Kidney capillary endothelial cell (primary cell): ENCODE measurements around the gene GPR132.
"Not testable (repeated sequence)": the region's sequence is repeated elsewhere in the genome, so short reads cannot be mapped to it uniquely, and the experiment has no call there.

Source experiments
- DNase-seq: peaks from one replicate; pipeline ENCODE4 v3.0.0-alpha.2; 2018; ENCODE audit warnings: low spot score

GPR132 gene

DNA sequence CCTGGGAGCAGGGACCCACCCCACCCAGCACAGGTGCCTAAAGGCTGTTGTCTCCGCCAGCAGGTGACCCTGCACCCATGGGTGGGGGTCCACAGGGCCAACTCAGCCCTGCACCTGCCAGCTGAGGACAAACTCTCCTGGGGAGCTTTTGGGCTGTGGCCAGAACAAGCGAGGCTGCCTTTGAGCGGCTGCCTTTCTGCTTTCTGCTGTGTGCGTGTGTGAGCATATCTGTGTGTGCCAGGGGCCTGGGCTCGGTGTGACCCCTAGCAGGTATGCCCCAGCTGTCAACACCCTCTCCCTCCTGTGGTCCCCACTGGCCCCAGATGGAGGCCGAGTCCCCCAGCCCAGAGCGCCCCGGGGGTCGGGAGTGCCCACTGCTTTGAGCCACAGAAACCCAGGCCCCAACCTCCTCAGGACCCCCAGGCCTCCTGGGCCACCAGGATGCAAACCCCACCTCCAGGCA is 25.9 kb upstream of the GPR132 start:
- DNase-seq: no peak

DNA sequence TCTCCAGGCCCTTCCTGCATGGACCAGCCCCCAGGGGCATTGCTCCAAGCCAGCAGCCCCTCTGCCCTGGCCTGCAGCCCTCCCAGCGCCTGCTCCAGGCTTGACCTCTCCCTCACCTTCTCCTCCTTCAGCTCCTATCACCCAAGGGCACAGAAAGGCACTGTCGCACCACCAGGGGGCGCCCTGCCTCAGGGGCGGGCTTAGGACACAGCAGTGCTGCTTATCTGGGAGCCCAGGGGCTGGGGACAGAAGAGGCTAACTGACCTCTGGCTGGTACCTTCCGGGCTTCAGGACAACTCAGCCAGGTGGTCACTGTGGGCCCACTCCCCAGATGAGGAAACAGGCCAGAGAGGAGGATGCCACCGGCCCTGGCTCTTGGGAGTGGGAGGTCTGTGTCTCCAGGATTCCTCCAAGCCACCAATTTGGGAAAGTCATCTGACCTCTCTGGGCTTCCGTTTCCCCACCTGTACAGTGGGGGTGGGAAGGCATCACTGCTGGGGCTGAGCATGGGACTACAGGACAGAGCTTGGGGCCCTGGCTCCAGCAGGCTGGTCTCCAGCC is 25.3 kb upstream of the GPR132 start:
- DNase-seq: peak; percentile 81

DNA sequence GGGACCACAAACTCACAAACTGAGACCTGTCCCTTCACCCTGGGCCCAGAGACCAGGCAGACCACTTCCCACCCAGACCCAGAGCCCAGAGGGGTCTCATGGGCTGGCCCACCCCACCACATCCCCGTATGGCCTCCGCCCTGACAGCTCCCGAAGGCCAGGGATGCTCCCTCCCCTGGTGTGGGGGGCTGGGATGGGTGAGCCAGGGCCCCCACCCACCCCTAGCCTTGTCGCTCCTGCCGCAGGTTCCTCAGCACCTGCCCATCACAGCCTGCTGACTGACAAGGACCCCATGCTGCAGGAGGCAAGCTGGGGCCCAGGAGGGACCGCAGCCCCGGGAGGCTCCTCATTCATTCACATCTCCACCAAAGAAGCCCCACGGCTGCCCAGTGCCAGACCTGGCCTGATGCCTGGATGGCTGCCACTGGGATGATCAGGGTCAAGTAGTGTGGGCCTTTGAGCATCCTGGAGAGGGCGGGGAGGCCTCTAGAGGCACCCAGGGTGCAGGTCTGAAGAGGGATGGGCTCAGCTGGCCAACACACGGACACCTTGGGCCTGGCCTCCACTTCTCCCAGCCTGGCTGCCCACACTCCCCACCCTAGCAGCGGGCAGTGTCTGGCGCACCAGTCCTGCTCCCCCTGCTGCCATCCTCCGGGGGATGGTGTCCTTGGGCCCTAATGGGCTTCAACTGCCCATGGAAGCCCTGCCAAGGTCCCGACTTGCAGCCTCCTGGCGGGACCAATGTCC is 24.7 kb upstream of the GPR132 start:
- no peak for DNase-seq

DNA sequence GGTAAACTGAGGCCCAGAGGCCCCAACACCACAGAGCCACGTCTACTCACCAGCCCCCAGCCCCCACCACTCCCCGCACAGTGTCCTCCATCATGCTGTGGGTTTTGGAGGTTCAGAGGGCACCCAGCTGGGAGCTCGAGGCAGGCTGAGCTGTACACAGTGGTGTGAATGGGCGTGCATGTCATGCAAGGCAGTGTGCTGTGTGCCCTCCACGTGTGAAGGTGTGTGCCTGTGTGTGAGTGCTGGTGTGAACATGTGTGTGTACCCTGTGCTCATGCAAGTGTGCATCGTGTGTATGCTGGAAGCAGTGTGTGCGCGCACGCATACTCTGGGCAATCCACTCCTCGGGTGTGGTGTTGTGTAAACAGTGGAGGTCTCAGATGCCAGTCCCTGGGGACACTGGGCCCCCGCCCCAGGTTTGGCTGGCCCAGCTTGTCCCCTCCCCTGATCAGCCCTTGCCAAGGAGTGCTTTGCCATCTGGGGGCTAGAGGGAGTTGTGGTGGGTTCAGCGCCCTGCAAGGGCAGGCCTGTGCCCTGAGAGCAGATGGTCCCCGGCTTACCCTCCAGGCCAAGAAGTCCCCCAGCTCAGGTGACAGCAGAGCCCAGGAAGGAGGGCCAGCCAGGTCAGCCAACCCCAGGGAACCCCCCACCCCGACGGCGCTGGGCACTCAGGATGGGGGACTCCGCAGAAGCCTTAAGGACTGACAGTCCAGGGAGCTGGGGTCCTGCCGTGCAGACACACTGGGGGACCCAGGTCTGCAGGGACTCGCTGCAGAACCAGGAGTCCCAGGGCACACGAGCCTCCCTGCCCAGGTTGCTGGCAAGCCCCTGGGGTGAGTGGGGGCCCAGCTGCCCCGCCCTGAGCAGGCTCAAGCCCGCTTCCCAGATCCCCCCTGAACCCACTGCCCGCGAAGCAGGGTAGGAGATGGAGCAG is 23.8 kb upstream of the GPR132 start:
- no peak for DNase-seq

DNA sequence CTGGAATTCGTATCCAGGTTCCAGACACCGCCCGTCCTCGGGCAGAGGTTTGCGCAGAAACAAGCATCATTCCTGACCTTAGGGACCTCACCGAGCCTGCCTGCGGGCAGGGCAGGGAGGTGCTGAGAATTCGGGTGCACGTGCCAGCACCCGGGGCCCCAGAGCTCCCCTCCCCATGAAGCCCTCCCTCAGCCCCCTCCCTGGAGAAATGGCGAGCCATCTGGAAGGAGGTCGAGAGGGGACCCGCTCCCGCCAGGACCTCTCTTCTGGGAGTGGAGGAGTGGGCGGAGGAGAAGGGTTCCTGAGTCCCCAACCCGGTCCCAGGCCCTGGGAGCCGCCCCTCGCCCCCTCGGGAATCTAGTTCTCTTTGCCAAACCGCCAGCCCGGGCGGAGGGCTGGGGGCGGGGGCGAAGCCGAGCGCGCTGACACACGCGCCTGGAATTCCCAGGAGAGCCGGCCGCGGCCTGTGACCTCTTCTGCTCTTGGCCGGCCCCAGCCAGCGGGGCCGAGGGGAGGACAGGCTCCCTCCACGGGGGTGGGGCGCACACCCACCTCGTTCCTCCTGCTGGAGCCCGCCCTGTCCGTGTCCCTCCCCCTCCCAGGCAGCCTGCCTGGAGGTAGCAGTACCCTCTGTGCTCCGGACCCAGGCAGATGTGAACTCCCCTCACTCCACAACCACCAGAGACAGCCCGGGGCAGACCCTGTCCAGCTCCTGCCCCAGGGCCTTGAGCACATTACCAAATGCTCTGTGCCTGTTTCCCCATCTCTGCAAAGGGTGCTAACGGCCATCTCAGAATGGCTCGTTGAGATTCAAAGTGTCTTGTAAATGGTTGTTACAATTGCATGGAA is 23.0 kb upstream of the GPR132 start:
- peak; percentile 39 for DNase-seq

DNA sequence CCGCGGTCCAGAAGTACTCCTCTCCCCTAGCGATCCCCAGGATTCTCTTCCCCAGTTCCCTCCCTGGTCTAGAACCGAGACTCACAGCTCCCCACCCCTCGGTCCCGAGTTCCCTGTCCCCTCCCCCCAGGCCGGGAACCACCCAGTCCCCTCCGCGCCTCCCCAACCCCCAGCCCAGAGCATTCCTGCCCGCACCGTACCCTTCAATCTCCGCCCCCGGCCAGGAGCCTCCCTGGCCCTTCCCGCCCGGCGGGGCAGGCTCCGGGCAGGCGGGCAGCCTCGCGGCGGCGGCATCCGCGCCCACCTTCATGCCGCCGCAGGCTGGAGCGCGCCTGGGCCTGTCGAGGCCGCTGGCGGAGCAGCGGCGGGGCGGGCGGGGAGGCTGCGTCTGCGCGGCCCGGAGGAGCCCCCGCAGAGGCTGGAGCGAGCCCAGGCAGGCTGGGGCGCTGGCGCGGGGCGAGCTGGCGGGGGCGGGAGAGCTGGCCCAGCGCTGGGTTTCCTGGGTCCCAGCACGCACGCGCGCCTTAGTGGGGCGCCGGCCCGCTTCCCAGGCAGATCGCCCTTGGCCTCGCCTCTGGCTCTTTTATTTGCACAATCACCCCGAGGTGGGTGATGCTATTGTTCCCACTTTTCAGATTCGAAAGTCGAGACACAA is 22.2 kb upstream of the GPR132 start:
- DNase-seq: no peak

DNA sequence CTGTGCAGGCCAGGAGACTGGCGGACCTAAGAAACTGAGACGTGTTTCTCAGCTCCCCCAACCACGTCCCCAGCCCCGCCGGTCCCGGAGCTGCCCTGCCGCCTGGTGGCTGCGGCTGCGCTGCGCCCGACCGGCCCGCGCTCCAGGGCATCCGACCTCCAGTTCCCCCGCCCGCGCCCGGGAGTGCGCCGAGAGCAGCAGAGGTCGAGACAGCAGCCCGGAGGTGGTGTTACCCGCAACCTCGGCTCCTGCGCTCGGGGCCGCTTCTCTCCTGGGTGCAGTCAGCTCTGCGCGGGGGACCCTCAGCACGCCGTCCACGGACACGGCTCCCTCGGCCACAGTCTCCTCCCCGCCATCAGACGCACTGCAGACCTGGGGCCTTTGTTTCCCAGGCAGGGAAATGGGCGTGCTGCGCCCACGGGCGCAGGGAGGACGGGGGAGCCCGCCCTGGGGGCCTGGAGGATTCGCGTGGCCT is 21.6 kb upstream of the GPR132 start:
- DNase-seq: peak; percentile 70

DNA sequence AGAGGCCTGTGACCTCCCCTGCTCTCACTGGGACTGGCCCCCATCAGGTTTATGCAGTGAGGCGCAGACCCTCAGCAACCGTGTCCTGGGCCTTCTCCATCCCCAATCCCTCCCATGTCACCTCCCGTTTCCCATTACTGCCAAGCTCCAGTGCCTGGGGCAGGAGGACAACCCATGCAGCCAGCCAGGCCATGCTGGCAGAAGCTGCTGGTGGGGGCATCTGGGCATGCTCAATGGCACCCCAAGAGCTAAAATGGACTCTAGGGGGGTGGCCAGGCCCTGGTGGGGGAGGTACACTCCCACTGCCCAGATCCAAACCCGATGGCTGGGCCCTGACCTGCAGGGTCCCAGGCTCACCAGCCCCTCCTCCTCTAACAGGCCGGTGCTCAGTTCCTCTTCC is 20.5 kb upstream of the GPR132 start:
- DNase-seq: no peak

DNA sequence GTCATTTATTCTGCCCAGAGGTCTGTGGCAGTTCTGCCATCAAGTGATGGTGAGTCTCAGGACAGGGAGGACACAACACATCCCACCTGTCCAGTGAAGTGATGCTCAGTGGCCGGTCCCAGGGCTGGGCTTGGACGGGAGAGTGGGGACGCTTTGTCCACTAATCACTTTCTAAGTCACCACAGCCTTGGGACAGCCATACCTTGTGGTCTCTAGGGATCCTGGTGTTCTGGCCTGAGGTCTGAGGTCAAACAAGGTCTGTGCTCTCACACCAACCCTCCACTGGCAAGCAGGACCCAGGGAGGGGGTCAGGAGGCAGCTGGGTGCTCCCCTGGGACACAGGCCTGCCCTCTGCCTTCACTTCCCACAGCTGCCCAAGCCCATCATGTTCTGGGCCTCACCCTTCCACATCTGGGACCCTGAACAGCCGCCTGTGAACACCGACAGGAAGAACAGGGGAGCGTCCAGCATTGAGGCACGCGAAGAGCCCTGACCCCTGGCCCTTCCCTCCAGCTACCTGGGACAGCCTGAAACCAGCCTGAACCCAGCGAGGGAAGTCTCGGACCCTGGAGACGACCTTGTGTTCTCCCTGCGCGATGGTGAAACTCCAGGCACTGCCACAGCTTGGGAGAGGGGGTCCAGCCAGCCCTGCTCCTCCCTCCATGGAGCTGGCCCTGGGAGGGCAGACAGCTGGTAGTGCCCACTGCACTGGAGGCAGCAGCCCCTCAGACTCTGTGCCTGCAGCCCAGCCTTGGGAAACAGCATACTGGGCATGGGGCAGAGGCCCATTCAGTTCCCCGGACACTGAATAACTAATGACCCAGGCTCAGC is 19.7 kb upstream of the GPR132 start:
- DNase-seq: no peak

DNA sequence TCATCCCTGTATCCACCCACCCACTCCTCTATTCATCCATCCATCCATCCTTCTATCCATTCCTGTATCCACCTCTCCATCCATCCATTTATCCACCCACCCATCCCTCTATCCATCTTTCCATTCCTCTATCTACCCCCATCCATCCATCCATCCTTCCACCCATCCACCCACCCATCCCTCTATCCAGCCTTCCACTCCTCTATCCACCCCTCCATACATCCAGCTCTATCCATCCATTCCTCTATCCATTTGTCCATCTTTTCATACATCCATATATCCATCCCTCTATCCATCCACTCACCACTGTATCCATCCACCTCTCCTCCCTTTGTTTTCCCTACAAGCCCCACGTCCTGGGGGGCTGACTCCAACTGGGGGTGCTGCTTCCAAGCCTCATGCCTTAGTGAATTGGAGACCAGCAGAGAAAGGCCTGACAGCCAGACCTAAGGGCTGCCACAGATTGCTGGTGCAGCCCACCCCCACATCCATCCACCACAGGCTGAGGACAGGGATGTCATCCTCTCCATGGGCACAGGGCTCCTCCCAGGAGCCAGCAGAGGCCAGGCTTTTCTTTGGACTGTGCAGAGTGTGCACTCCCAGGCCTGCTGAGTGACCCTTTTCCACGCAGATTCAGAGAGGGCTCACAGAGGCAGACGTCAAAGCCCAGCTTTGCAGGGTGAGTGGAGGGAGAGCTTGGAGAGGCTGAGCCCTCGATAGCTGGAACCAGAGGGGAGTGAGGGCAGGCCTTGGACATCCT is 18.9 kb upstream of the GPR132 start:
- DNase-seq: no peak

DNA sequence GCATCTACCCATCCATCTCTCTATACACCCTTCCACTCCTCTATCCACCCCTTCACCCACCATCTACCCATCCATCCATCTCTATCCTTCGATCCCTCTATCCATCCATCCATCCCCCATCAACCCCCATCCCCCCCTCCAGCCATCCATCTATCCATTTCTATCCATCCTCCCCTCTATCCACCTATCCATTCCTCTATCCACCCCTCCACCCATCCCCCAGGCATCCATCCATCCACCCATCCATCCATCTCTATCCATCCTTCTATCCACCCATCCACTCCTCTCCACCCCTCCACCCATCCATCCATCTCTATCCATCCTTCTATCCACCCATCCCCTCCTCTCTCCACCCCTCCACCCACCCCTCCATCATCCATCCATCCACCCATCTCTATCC is 17.5 kb upstream of the GPR132 start:
- DNase-seq: no peak

DNA sequence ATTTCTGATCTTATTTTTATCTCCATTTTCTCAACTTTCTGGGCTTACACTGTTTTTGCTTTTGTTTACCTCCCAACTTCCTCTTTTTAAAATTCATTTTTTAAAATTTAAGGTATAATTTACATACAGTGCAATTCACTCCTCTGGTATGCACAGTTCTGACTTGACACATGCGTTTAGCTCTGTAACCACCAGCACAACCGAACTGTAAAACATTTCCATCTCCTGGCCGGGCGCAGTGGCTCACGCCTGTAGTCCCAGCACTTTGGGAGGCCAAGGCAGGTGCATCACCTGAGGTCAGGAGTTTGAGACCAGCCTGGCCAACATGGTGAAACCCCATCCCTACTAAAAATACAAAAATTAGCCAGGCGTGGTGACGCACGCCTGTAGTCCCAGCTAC is 16.2 kb upstream of the GPR132 start:
- DNase-seq: not testable (repeated sequence)

DNA sequence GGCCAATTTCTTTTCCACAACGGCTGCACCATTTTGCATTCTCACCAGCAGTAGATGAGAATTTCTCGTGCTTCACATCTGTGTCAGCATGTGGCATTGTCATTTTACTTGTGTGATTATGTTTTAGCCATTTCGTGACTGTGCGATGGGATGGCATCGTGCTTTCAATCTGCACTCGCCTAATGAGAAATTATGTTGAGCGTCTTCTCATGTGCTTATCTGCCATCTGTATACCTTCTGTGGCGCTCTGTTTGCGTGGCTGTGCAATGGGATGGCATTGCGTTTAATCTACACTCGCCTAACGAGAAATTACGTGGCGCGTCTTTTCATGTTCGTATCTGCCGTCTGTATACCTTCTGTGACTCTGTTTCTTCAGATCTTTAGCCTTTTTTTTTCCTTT is 14.9 kb upstream of the GPR132 start:
- DNase-seq: no peak

DNA sequence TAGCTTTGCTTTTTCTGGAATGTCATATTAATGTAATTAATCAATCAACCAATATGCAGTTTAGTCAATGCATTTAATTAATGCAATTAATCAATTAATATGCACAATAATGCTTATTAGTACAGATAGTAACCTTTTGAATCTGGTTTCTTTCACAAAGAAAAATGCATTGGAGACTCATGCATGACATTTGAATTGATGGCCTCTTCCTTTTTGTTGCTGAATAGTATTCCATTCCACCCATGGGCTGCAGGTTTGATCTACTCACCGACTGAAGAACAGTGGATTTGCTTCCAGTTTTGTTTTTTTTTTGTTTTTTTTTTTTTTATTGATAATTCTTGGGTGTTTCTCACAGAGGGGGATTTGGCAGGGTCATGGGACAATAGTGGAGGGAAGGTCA is 13.1 kb upstream of the GPR132 start:
- DNase-seq: no peak

DNA sequence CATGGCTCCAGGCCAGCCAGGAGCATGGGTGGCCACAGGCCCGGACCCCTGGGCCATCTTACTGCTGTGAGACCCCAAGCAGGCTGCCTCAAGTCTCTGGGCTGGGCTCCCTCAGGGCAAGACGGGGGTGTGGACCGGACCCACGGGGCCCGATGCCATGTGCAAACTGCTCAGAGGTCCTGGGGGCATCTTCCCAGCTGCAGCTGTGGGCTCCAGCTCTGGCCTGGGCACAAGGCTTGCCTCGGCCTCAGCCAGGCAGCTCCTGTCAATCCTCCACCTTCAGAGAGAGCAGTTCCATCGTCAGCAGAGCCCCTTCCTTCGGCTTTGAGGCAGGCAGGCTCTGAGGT is 12.4 kb upstream of the GPR132 start:
- no peak for DNase-seq

DNA sequence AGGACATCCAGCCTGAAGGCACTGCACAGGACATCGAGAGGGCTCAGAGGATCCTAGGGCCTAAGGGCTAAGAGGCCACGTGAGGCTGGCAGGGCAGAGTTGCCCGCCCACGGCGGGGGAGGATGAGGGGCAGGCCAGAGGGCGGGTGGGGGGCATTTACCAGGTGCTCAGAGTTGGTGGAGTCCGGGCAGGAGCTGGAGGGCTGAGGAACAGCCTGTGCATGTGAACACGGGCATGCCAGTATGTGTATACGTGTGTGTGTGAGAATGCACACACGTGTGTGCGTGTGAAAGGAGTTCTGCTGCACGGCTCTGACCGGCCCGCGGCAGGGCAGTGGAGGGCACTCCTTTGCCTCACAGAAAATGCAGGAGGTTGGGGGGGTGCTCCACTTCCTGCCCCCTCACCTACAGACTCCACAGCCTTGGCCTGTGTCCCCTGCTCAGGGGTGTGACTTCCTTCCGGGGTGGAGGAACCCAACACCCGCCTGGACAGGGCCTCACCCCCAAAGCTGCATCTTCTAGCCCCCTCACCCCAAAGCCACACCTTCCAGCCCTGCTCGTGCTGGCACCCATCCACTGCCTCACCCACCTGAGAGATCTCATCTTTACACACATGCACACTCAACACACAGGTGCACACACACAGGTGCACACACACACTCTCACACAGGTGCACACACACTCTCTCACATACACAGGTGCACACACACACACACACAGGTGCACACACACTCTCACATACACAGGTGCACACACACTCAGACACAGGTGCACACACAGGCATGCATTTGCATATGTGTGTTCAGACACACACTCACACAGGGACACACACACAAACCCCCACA is 11.8 kb upstream of the GPR132 start:
- DNase-seq: no peak

DNA sequence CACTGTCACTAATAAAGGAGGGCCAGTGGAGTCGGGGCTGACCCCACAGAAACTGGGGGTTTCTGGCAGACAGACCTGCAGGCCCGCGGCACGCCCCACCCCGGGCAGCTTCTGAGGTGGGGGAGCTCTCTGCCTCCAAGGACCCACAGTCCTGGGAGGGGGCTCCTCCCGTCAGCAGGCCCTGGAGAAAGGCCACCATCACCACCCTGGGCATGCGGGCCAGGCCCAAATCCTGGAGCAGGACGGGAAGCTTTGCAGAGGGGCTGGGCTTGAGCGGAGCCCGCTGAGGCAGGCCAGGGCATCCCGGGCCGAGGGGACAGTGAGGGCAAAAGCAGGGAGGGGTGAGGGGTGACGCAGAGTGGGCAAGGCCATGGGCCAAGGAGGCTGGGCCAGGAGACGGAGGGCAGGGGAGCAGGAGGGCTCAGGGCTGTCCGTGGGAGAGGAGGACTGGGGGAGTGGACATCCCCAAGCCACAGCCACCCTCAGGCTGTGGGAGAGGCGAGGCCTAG is 11.1 kb upstream of the GPR132 start:
- no peak for DNase-seq
